Activated B cell treated with CpG ODN at 0.5 μM for 24 hours (primary cell): ENCODE measurements around the gene TYMP. TPM values are rescaled to one million over a fixed set of nuclear protein-coding genes. Genes with fewer than 3 reads are reported as not detected.
"Not testable (repeated sequence)": the region's sequence is repeated elsewhere in the genome, so short reads cannot be mapped to it uniquely, and the experiment has no call there.

ENCODE experiments used
- ATAC-seq: fragments of 200-7000 bp; cut with Tn5 transposase; one replicate; pipeline ENCODE4 v1.10.0; 2021; ENCODE audit warnings: low read depth, mild to moderate bottlenecking, moderate library complexity
- CTCF ChIA-PET: fragments of 350-600 bp; sonication (Branson Sonifier 250); formaldehyde crosslinking; loops from one replicate; lab custom pipeline; 2021; ENCODE audit warnings: antibody characterized with exemption; lab: Charles Lee
- POLR2A ChIA-PET: fragments of 350-600 bp; sonication (Branson Sonifier 250); formaldehyde crosslinking; loops from one replicate; lab custom pipeline; 2021; ENCODE audit warnings: antibody characterized with exemption; lab: Charles Lee
- DNase-seq: peaks from one replicate; pipeline ENCODE4 v3.0.0; 2022
- H3K27ac Mint-ChIP-seq: one replicate; pipeline ENCODE4 v1.8.0; 2020; ENCODE audit warnings: mixed read lengths
- H3K27me3 Mint-ChIP-seq: one replicate; pipeline ENCODE4 v1.8.0; 2021; ENCODE audit warnings: mixed read lengths
- H3K36me3 Mint-ChIP-seq: one replicate; pipeline ENCODE4 v1.8.0; 2021; ENCODE audit warnings: low read depth, mixed read lengths
- H3K4me1 Mint-ChIP-seq: one replicate; pipeline ENCODE4 v1.8.0; 2021; ENCODE audit warnings: mixed read lengths
- H3K4me3 Mint-ChIP-seq: one replicate; pipeline ENCODE4 v1.8.0; 2020; ENCODE audit warnings: mild to moderate bottlenecking, mixed read lengths
- H3K9me3 Mint-ChIP-seq: one replicate; pipeline ENCODE4 v1.8.0; 2020; ENCODE audit warnings: mixed read lengths
- CTCF ChIP-seq: fragments of 200-600 bp; IDR thresholded peaks from one replicate; pipeline ENCODE4 v1.8.0; 2022; ENCODE audit warnings: antibody characterized with exemption, mild to moderate bottlenecking
- intact Hi-C: fragments of 100-400 bp; cut with micrococcal nuclease; formaldehyde crosslinking; loops from one replicate; pipeline ENCODE4 v1.15.1; 2024
- total RNA-seq: library from RNA; stranded (reverse); gene quantifications from 2 replicates; pipeline ENCODE4 v1.2.3, GENCODE V29; 2022

Gene TYMP
- total RNA-seq, 1 donor from 2014 or later, result 92.9 TPM

DNA sequence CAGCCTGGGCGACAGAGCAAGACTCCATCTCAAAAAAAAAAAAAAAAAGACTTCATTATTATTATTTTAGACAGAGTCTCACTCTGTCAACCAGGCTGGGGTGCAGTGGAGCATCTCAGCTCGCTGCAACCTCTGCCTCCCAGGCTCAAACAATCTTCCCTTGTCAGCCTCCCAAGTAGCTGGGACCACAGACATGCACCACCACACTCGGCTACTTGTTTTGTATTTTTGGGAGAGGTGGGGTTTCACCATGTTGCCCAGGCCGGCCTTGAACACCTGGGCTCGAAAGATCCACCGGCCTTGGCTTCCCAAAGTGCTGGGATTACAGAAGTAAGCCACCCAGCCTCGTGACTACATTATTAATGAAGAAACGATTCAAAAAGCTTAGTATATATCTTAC lies 5.3 kb upstream of the TYMP start:
- H3K36me3 Mint-ChIP-seq, result peaks cover 4% of the 10 kb centered on the region
- intact Hi-C loops, result no loop called here
- TF ChIP-seq CTCF, result no peak
- no peak for DNase-seq
- H3K4me3 Mint-ChIP-seq, result peak overlapping the region; percentile 63
- H3K27me3 Mint-ChIP-seq, result no peaks in the 10 kb centered on the region
- peaks cover 61% of the 10 kb centered on the region for H3K4me1 Mint-ChIP-seq
- no peaks in the 10 kb centered on the region for H3K9me3 Mint-ChIP-seq
- POLR2A ChIA-PET, result interaction anchor here (0.6 to 13.6 kb wide), 6 partner anchors 10 to 241 kb away, joined by 3 to 946 read pairs (median 5); partner anchors contain the start of genes KLHDC7B, SCO2 and SYCE3
- CTCF ChIA-PET, result interaction anchor here (1.0 to 1.7 kb wide), 2 partner anchors 9 to 11 kb away, joined by 4 to 6 read pairs; partner anchors contain the start of gene SCO2
- ATAC-seq, result no peak
- peak overlapping the region; percentile 99 for H3K27ac Mint-ChIP-seq

- H3K4me3 Mint-ChIP-seq, result peak overlapping the region; percentile 66
- POLR2A ChIA-PET, result interaction anchor here (0.6 to 13.6 kb wide), 8 partner anchors 9 to 361 kb away, joined by 3 to 946 read pairs (median 24); partner anchors contain the start of genes KLHDC7B, SCO2 and SYCE3
- ATAC-seq, intact Hi-C loops, H3K9me3 Mint-ChIP-seq, DNase-seq, H3K27me3 Mint-ChIP-seq, H3K36me3 Mint-ChIP-seq: not testable (repeated sequence)
- peaks cover 52% of the 10 kb centered on the region for H3K4me1 Mint-ChIP-seq
- peak overlapping the region; percentile 99 for H3K27ac Mint-ChIP-seq
- CTCF ChIA-PET, result interaction anchor here (0.8 to 1.7 kb wide), 2 partner anchors 8 kb away, joined by 3 to 6 read pairs; partner anchors contain the start of gene SCO2
Measured at GRCh38 chr22:50533856-50534711, 4.3 kb upstream of the TYMP start.

- peaks cover 7% of the 10 kb centered on the region for H3K36me3 Mint-ChIP-seq
- peak overlapping the region; percentile 99 for H3K27ac Mint-ChIP-seq
- intact Hi-C loops, result no loop called here
- peak overlapping the region; percentile 92 for H3K4me3 Mint-ChIP-seq
- ATAC-seq (no peak), DNase-seq (no peak)
- peaks cover 53% of the 10 kb centered on the region for H3K4me1 Mint-ChIP-seq
- no peaks in the 10 kb centered on the region for H3K9me3 Mint-ChIP-seq
- ChIA-PET CTCF (interaction anchor here (1.7 kb wide), 1 partner anchor 7 kb away, joined by 6 read pairs; the partner anchor contains the start of gene SCO2), POLR2A (interaction anchor here (0.5 to 13.6 kb wide), 8 partner anchors 8 to 87 kb away, joined by 3 to 946 read pairs (median 33); partner anchors contain the start of genes CHKB, KLHDC7B, LMF2 and NCAPH2)
- no peaks in the 10 kb centered on the region for H3K27me3 Mint-ChIP-seq
- no peak for TF ChIP-seq CTCF
Measured at GRCh38 chr22:50532824-50533796, 3.3 kb upstream of the TYMP start.

DNA sequence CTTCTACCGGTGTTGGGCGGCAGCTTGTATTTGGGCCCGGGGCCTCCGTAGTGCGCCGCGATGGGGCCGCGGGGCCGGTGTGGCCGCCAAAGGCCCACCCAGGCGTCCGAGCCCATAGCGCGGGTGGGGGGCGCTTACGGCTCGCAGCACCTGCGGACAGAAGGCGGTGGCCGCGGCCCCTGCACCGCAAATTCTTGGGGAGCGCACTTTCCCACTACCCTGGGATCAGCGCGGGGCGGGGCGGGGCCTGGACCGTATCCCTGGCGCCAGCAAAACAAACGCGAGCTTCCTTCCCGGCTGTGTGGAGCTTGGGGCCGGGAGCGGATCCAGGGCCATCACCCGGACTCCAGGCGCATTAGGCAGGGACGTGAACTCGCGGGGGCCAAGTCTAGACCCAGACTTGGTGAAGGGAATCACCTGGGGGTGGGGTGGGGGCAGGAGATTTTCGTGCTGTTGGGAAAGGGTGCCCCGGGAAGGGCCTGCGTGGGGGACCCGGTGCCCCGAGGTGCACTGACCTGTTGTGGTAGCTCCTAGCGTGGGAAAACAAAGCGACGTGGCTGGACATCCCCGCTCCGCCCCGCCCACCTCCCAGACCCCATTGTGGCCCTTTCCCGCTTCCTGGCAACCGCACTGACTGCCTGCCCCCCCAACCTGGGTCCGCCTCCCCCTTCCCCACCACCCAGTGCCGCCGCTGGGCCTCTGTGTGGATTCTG lies 2.3 kb upstream of the TYMP start:
- CTCF ChIA-PET, result interaction anchor here (0.7 to 1.4 kb wide), 4 partner anchors 8 to 31 kb away, joined by 3 to 4 read pairs (median 3); partner anchors contain the start of gene SYCE3
- H3K4me1 Mint-ChIP-seq, result peaks cover 54% of the 10 kb centered on the region
- no peak for ATAC-seq

More for the DNA sequence above, 2.3 kb upstream of the TYMP start:
- no peak for TF ChIP-seq CTCF
- Mint-ChIP-seq H3K9me3 (no peaks in the 10 kb centered on the region), H3K4me3 (peak overlapping the region; percentile 92), H3K27me3 (no peaks in the 10 kb centered on the region), H3K36me3 (peaks cover 10% of the 10 kb centered on the region), H3K27ac (peak overlapping the region; percentile 99)
- DNase-seq, result no peak
- POLR2A ChIA-PET, result interaction anchor here (0.7 to 13.6 kb wide), 12 partner anchors 7 to 341 kb away, joined by 3 to 946 read pairs (median 12); partner anchors contain the start of genes CHKB, KLHDC7B, LMF2 and NCAPH2
- intact Hi-C loops, result loop anchor here (1.0 to 2.0 kb wide), 6 partner anchors 7 to 341 kb away; partner anchors contain the start of genes CHKB, SBF1 and SYCE3
